Right lobe of liver (tissue), 4 donors: ENCODE results near the gene ADARB2.

Experiments used
- CTCF ChIP-seq, 4 donors: fragments of 200-600 bp in 3 of 4; fragments of 450-650 bp in 1 of 4; IDR thresholded peaks; one replicate each; pipeline versions ENCODE4 v1.5.1 to v1.8.0; 2016 to 2022; ENCODE audit warnings: antibody characterized with exemption in 4 of 4, mild to moderate bottlenecking in 2 of 4
- POLR2A ChIP-seq: fragments of 450-650 bp; IDR thresholded peaks from one replicate; pipeline ENCODE4 v1.6.1; 2017; ENCODE audit warnings: antibody characterized with exemption, mild to moderate bottlenecking
- donor health status: DM: no; HTN: no; CAD: no.
- donor health status: DM: no; HTN: no; CAD: no.
- donor health status: DM: no; HTN: yes; CAD: no.

GRCh38 chr10:1673568-1674345 lies 63.6 kb downstream of the ADARB2 start:
- TF ChIP-seq POLR2A: no peak
- TF ChIP-seq CTCF (IDR thresholded peaks at IDR 0.05): no peak
